ENCODE measurements around the gene CDC14B.

GRCh38 chr9:96532173-96532572, 87.5 kb downstream of the CDC14B start:
- TF ChIP-seq CTCF (IDR thresholded peaks at IDR 0.05) (no peak), POLR2AphosphoS5 (IDR thresholded peaks at IDR 0.05) (no peak), EP300 (IDR thresholded peaks at IDR 0.05) (no peak)

All from upper lobe of left lung (tissue), 4 donors.